ENCODE results near the gene TK2. TPM values are rescaled to one million over a fixed set of nuclear protein-coding genes. Genes with fewer than 3 reads are reported as not detected.
"Not testable (repeated sequence)": the region's sequence is repeated elsewhere in the genome, so short reads cannot be mapped to it uniquely, and the experiment has no call there.

Gene TK2
- total and polyA plus RNA-seq, 9 of the 15 experiments (the other 6 are each of a cell fraction or from before 2014, with no cell fraction given): 1.1 to 10.2 (median 5.3) TPM

GRCh38 chr16:66502020-66502913, 47.7 kb downstream of the TK2 start (continued):
- TF ChIP-seq ATF3 (IDR thresholded peaks at IDR 0.05): peak; percentile 91
- TF ChIP-seq ATF3 (CRISPR knock-in tag; conservative IDR thresholded peaks at IDR 0.05): no peak
- no peak for TF ChIP-seq CHD1 (IDR thresholded peaks at IDR 0.05; ENCODE audit: low read length)
- no peak for TF ChIP-seq FOXA1 (IDR thresholded peaks at IDR 0.05; ENCODE audit: borderline replicate concordance)
- TF ChIP-seq RAD51 (IDR thresholded peaks at IDR 0.05; ENCODE audit: borderline replicate concordance, low read depth): peak; percentile 36; the same call in 1 of the 2 replicates
- no peak for TF ChIP-seq WHSC1 (IDR thresholded peaks at IDR 0.05; ENCODE audit: low read length)

GRCh38 chr16:66501563-66501962, 48.4 kb downstream of the TK2 start:
- BruUV-seq (replicated peaks): not testable (repeated sequence)

More at GRCh38 chr16:66501563-66501962, 48.4 kb downstream of the TK2 start:
- H3K27ac ChIP-seq (ENCODE audit: extremely low read depth, low read depth, low read length); H4K20me1 ChIP-seq (replicated peaks; ENCODE audit: control insufficient read depth, insufficient read depth, low read length); DNase-seq (ENCODE audit: extremely low read depth in 1 of 4, low spot score in 3 of 4); CTCF ChIA-PET (ENCODE audit: low intra/inter-chr PET ratio); H3K9me1 ChIP-seq (ENCODE audit: control insufficient read depth, insufficient read depth, low read length); H3K4me1 ChIP-seq (replicated peaks in 1 of 2; ENCODE audit: control insufficient read depth in 2 of 2, insufficient read depth in 2 of 2, low read length in 2 of 2); H3K36me3 ChIP-seq (ENCODE audit: control insufficient read depth, insufficient read depth, low read length); FAIRE-seq; H3K4me3 ChIP-seq; H3K9ac ChIP-seq (ENCODE audit: insufficient read depth in 1 of 2, low read depth in 2 of 2, low read length in 2 of 2); ATAC-seq; in situ Hi-C loops (cut with MboI); H3K4me2 ChIP-seq (ENCODE audit: insufficient read depth, low read length); H2AFZ ChIP-seq (ENCODE audit: low read depth, low read length); intact Hi-C loops (cut with micrococcal nuclease); H3K79me2 ChIP-seq (ENCODE audit: control insufficient read depth, insufficient read depth, low read length); H3K27me3 ChIP-seq (ENCODE audit: control insufficient read depth in 2 of 2, insufficient read depth in 2 of 2, low read length in 2 of 2); H3K9me3 ChIP-seq (replicated peaks; ENCODE audit: control insufficient read depth, insufficient read depth, low read depth, low read length): not testable (repeated sequence)
- POLR2A ChIA-PET: interaction anchor here (0.6 to 1.9 kb wide), 2 partner anchors 10 to 658 kb away, joined by 3 to 8 read pairs; partner anchors contain the start of gene TRADD
- peak; percentile 35; the same call in 1 of the 2 replicates for TF ChIP-seq NFIX (CRISPR knock-in tag; IDR thresholded peaks at IDR 0.05; ENCODE audit: low read depth)
- TF ChIP-seq NFIC (IDR thresholded peaks at IDR 0.05): peak; percentile 83
- 0 out of 2 replicates have a peak, but pooled peaks have one; percentile 46 for TF ChIP-seq BCOR (IDR thresholded peaks at IDR 0.05)
- 34% methylated on average over 4 of the region's 4 CpGs for WGBS (ENCODE audit: insufficient coverage, low coverage, missing lambda C conversion rate)
